Gastroesophageal sphincter (tissue), 3 donors: ENCODE measurements around the gene C9orf153.

Source experiments
- POLR2A ChIP-seq, 2 donors: fragments of 450-650 bp; IDR thresholded peaks; one replicate each; pipeline ENCODE4 v1.6.1; 2017; ENCODE audit warnings: antibody characterized with exemption in 2 of 2, mild to moderate bottlenecking in 2 of 2, moderate library complexity in 1 of 2
- TF ChIP-seq, protein P1 (sequence below), 4 experiments: fragments of 200-600 bp in 2 of 4; fragments of 450-650 bp in 2 of 4; sonication (generic) in 1 of 4; IDR thresholded peaks; one replicate each; pipeline ENCODE4 v1.5.1; 2017 to 2019; ENCODE audit warnings: antibody characterized with exemption in 4 of 4, mild to moderate bottlenecking in 2 of 4, moderate library complexity in 2 of 4

DNA sequence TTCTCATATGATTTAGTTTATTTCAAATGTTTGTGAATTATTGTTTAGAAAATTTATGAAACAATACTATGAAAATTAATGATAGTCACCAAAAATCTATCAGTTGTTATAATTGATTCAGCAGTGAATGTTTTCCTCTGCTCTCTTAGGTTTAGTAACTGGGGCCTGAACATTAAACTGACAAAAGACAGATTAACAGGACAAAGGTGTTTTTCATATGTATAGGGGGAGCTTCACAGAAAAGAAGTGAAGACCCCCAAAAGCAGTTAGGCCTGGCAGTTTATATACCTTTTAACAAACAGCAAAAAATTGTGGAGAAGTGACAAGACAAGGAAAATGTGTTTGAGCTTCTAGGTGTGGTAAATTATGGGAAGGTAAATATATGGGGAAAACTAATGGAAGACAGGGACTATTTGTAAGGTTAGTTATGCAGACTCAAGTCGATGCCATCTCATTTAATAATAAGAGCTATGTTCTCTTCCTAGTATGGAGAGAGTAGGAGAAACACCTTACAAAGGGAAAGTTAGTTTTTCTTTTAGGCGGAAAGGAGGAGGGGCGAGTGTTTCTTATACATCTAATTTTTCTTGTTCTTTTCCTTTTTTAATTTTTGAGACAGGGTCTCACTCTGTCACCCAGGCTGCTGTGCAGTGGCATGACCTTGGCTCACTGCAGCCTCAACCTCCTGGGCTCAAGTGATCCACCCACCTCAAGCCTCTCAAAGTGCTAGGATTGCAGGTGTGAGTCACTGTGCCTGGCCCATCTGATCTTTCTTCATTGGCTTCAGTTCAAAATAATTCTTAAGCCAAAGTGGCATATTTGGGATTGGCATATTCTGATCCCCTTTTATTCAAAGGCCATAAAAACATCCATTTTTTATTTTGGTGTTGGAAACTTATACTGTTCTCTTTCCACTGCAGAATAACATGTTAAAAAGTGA, 77.8 kb downstream of the C9orf153 start:
- TF ChIP-seq, protein P1, sequence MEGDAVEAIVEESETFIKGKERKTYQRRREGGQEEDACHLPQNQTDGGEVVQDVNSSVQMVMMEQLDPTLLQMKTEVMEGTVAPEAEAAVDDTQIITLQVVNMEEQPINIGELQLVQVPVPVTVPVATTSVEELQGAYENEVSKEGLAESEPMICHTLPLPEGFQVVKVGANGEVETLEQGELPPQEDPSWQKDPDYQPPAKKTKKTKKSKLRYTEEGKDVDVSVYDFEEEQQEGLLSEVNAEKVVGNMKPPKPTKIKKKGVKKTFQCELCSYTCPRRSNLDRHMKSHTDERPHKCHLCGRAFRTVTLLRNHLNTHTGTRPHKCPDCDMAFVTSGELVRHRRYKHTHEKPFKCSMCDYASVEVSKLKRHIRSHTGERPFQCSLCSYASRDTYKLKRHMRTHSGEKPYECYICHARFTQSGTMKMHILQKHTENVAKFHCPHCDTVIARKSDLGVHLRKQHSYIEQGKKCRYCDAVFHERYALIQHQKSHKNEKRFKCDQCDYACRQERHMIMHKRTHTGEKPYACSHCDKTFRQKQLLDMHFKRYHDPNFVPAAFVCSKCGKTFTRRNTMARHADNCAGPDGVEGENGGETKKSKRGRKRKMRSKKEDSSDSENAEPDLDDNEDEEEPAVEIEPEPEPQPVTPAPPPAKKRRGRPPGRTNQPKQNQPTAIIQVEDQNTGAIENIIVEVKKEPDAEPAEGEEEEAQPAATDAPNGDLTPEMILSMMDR (IDR thresholded peaks at IDR 0.05): no peak
- TF ChIP-seq POLR2A (IDR thresholded peaks at IDR 0.05): no peak
